ENCODE measurements around the gene RABGEF1. TPM values are rescaled to one million over a fixed set of nuclear protein-coding genes. Genes with fewer than 3 reads are reported as not detected.
"Not testable (repeated sequence)": the region's sequence is repeated elsewhere in the genome, so short reads cannot be mapped to it uniquely, and the experiment has no call there.

The RABGEF1 gene
- 10 to 100 TPM; 19.1 to 25.1 TPM for total RNA-seq

DNA sequence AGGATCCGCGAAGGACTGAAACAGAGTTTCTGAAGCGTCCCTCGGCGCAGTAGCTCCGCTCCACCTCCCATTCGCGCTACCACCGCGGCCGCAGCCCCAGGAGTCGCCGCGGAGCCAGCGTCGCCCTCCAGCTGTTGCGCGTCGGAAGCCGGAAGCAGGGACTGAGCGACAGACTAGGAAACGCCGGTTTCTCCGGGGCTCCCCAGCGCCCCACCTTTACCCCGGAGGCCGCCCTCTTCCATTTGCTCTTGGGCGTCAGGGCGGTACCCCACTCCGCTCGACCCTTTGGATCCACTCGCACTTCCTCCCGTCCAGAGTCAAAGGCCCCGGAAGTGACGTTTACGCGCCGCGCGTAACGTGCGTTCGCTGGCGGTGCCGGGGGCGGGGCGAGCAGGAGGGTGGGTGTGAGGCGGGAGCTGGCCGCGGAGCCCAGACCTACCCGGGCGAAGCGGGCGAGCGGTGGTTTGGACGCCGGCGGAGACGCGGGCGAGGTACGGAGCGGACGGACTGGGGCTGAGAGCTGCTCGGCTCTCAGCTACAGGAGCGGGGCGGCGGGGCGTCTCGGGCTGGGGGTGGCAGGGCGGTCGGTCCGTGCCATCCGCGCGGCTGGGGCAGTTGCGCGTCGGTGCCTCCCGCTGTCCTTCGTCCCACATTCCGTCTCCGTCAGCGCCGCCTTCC, at the start of gene RABGEF1:
RABGEF1 (plus strand) TSS at position 432 of the 678 bp plus-strand sequence. CDS start 31,167 bp downstream, outside the sequence.
- H3K4me1 ChIP-seq = no peaks in the 10 kb centered on the region
- peak within 1 kb of the TSS; percentile 69 to 98 for H3K9ac ChIP-seq (ENCODE audit: low read depth in 2 of 2, low read length in 2 of 2)
- peak; percentile 99 for DNase-seq
- peak within 1 kb of the TSS; percentile 94 for H3K4me3 ChIP-seq
- no peak for TF ChIP-seq CTCF (IDR thresholded peaks at IDR 0.05)
- no peaks in the 10 kb centered on the region for H3K36me3 ChIP-seq
- no peaks in the 10 kb centered on the region for H3K9me3 ChIP-seq
- intact Hi-C loops (cut with DNase I) = no loop called here
- H3K27me3 ChIP-seq = no peaks in the 10 kb centered on the region
- H3K27ac ChIP-seq = peak within 1 kb of the TSS; percentile 98

DNA sequence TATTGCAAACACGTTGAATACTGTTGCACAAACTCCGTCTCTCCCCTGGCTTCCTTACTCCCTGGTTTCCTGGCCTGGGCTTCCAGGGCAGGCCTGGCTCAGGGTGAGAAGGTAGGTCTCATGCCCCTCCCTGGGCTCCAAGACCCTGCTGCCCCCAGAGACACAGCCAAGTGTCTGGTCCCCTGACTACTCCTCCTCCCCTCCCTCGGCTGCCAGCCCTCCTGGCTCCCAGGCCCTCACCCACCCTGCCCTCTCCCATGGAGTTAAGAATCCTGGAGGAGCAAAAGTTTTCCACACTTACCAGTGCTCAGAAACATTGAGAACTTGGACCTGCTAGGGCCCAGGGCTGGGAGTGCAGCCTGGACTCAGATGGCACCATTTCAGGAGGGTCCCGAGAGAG, 47.2 kb upstream of the RABGEF1 start:
- H3K27ac ChIP-seq = no peak overlapping the region
- DNase-seq = peak; percentile 10

GRCh38 chr7:66694286-66694685, 46.2 kb upstream of the RABGEF1 start:
- Histone ChIP-seq H3K27ac (no peak overlapping the region), H3K36me3 (no peaks in the 10 kb centered on the region), H3K4me3 (no peak overlapping the region), H3K27me3 (no peaks in the 10 kb centered on the region), H3K4me1 (no peaks in the 10 kb centered on the region), H3K9me3 (no peaks in the 10 kb centered on the region), H3K9ac (ENCODE audit: low read depth in 2 of 2, low read length in 2 of 2) (no peak overlapping the region)
- peak; percentile 11 for DNase-seq
- intact Hi-C loops (cut with DNase I) = no loop called here
- TF ChIP-seq CTCF (IDR thresholded peaks at IDR 0.05) = no peak

More for the DNA sequence above, 47.2 kb upstream of the RABGEF1 start:
- intact Hi-C loops (cut with DNase I) = no loop called here
- no peak overlapping the region for H3K9ac ChIP-seq (ENCODE audit: low read depth in 2 of 2, low read length in 2 of 2)
- no peaks in the 10 kb centered on the region for H3K27me3 ChIP-seq
- H3K9me3 ChIP-seq = no peaks in the 10 kb centered on the region
- H3K4me1 ChIP-seq = no peaks in the 10 kb centered on the region
- TF ChIP-seq CTCF (IDR thresholded peaks at IDR 0.05) = no peak
- no peak overlapping the region for H3K4me3 ChIP-seq
- no peaks in the 10 kb centered on the region for H3K36me3 ChIP-seq

DNA sequence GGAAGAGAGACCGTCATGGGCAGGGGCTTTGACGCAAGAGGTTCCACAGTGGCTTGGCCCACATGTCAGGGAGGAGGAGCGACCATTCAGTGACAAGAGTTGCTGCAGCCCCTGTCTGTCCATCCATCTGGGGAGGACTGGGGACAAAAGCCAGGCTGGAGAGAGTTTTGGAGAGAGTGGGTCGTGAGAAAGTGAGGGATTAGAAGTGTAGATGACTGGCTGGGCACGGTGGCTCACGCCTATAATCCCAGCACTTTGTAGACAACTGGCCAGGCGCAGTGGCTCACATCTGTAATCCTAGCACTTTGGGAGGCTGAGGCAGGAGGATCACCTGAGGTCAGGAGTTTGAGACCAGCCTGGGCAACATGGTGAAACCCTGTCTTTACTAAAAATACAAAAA, 45.1 kb upstream of the RABGEF1 start:
- H3K4me3 ChIP-seq; H3K9me3 ChIP-seq; H3K27me3 ChIP-seq; H3K4me1 ChIP-seq; H3K27ac ChIP-seq; intact Hi-C loops (cut with DNase I); H3K36me3 ChIP-seq; H3K9ac ChIP-seq (ENCODE audit: low read depth in 2 of 2, low read length in 2 of 2): not testable (repeated sequence)
- peak; percentile 6 for DNase-seq

- H3K9ac ChIP-seq (ENCODE audit: low read depth in 2 of 2, low read length in 2 of 2); H3K4me1 ChIP-seq; H3K27me3 ChIP-seq; H3K27ac ChIP-seq; H3K9me3 ChIP-seq; H3K36me3 ChIP-seq; DNase-seq; intact Hi-C loops (cut with DNase I); H3K4me3 ChIP-seq: not testable (repeated sequence)
Observed at GRCh38 chr7:66696134-66696533, 44.4 kb upstream of the RABGEF1 start.

GRCh38 chr7:66696774-66697191, 43.8 kb upstream of the RABGEF1 start:
- Histone ChIP-seq H3K4me1 (no peaks in the 10 kb centered on the region), H3K27ac (no peak overlapping the region), H3K27me3 (no peaks in the 10 kb centered on the region), H3K9me3 (no peaks in the 10 kb centered on the region), H3K36me3 (no peaks in the 10 kb centered on the region), H3K9ac (ENCODE audit: low read depth in 2 of 2, low read length in 2 of 2) (no peak overlapping the region), H3K4me3 (no peak overlapping the region)
- intact Hi-C loops (cut with DNase I) = no loop called here
- no peak for DNase-seq
- TF ChIP-seq CTCF (IDR thresholded peaks at IDR 0.05) = no peak

All from colonic mucosa (tissue), 4 donors.